Osteoblast (primary cell): ENCODE results near the gene PITRM1. TPM values are rescaled to one million over a fixed set of nuclear protein-coding genes. Genes with fewer than 3 reads are reported as not detected.
A peak's percentile ranks its signal among the peaks of the same experiment; 100 is the strongest.
"Not testable (repeated sequence)": the region's sequence is repeated elsewhere in the genome, so short reads cannot be mapped to it uniquely, and the experiment has no call there.

Source experiments
- DNase-seq: peaks from one replicate; pipeline ENCODE4 v3.0.0; 2011; ENCODE audit warnings: low spot score, mixed read lengths; ENCODE audit not compliant: insufficient read length; ENCODE audit errors: missing footprints
- H2AFZ ChIP-seq: 2 replicates; pipeline ENCODE4 v1.6.0; 2011; ENCODE audit warnings: mild to moderate bottlenecking, low read length
- H3K27ac ChIP-seq: 2 replicates; pipeline ENCODE4 v1.5.1; 2011; ENCODE audit warnings: mild to moderate bottlenecking, low read depth, low read length, moderate library complexity
- H3K27me3 ChIP-seq: 2 replicates; pipeline ENCODE4 v1.6.0; 2012; ENCODE audit warnings: mild to moderate bottlenecking, control low read depth, inconsistent platforms, low read length, moderate library complexity; ENCODE audit not compliant: insufficient read depth
- H3K36me3 ChIP-seq: 2 replicates; pipeline ENCODE4 v1.5.1; 2011; ENCODE audit warnings: mild to moderate bottlenecking, low read length, control low read depth, moderate library complexity; ENCODE audit not compliant: insufficient read depth
- H3K4me1 ChIP-seq: 2 replicates; pipeline ENCODE4 v1.5.1; 2011; ENCODE audit warnings: mild to moderate bottlenecking, low read length, control low read depth, moderate library complexity; ENCODE audit not compliant: insufficient read depth
- H3K4me2 ChIP-seq: 2 replicates; pipeline ENCODE4 v1.6.0; 2011; ENCODE audit warnings: mild to moderate bottlenecking, low read length; ENCODE audit not compliant: insufficient read depth
- H3K4me3 ChIP-seq: fragments of 200-600 bp; sonication (generic); 3 replicates; pipeline ENCODE4 v1.5.1; 2012; ENCODE audit warnings: mild to moderate bottlenecking, low read length, inconsistent platforms; ENCODE audit not compliant: insufficient read depth
- H3K79me2 ChIP-seq: 2 replicates; pipeline ENCODE4 v1.6.0; 2012; ENCODE audit warnings: mild to moderate bottlenecking, low read length, control low read depth, inconsistent platforms; ENCODE audit not compliant: insufficient read depth
- H3K9me3 ChIP-seq: 2 replicates; pipeline ENCODE4 v1.5.1; 2011; ENCODE audit warnings: low read depth, low read length, control low read depth
- H4K20me1 ChIP-seq: 2 replicates; pipeline ENCODE4 v1.6.0; 2012; ENCODE audit warnings: mild to moderate bottlenecking, low read length, control low read depth; ENCODE audit not compliant: insufficient read depth
- CTCF ChIP-seq: IDR thresholded peaks from 2 replicates; pipeline ENCODE4 v1.5.1; 2011; ENCODE audit warnings: mild to moderate bottlenecking, low read depth, low read length, moderate library complexity; ENCODE audit errors: extremely low read depth
- total RNA-seq: library from RNA; depleted of rRNA; stranded (reverse); fragments of >200 nt; gene quantifications from 2 replicates; pipeline ENCODE4 v1.2.3, GENCODE V29; 2012

Gene PITRM1
- total RNA-seq, 1 donor: 89.8 TPM

- no peaks in the 10 kb centered on the region for H3K9me3 ChIP-seq
- H3K27me3 ChIP-seq: no peaks in the 10 kb centered on the region
- peak overlapping the region; percentile 44 for H3K4me3 ChIP-seq
- H3K4me1 ChIP-seq: peaks cover 10% of the 10 kb centered on the region
- no peaks in the 10 kb centered on the region for H4K20me1 ChIP-seq
- H3K4me2 ChIP-seq: peak overlapping the region; percentile 75
- no peak for TF ChIP-seq CTCF
- H3K79me2 ChIP-seq: peaks cover 33% of the 10 kb centered on the region
- H2AFZ ChIP-seq: peak overlapping the region; percentile 21
- peak; percentile 92 for DNase-seq
- peak overlapping the region; percentile 97 for H3K27ac ChIP-seq
- H3K36me3 ChIP-seq: peaks cover 69% of the 10 kb centered on the region
These were observed 65.6 kb downstream of the PITRM1 start for GRCh38 chr10:3106928-3107425.

- H3K36me3 ChIP-seq: peaks cover 69% of the 10 kb centered on the region
These were observed 66.3 kb downstream of the PITRM1 start for GRCh38 chr10:3106328-3106727.

GRCh38 chr10:3105905-3106304 lies 66.7 kb downstream of the PITRM1 start:
- H3K4me3 ChIP-seq: no peak overlapping the region
- H2AFZ ChIP-seq: no peak overlapping the region
- peaks cover 36% of the 10 kb centered on the region for H3K79me2 ChIP-seq
- no peaks in the 10 kb centered on the region for H3K27me3 ChIP-seq
- H3K36me3 ChIP-seq: peaks cover 68% of the 10 kb centered on the region
- peaks cover 10% of the 10 kb centered on the region for H3K4me1 ChIP-seq
- H3K4me2 ChIP-seq: no peak overlapping the region
- TF ChIP-seq CTCF: no peak
- no peaks in the 10 kb centered on the region for H3K9me3 ChIP-seq
- peak overlapping the region; percentile 11 for H3K27ac ChIP-seq
- DNase-seq: no peak
- no peaks in the 10 kb centered on the region for H4K20me1 ChIP-seq

More at GRCh38 chr10:3106328-3106727, 66.3 kb downstream of the PITRM1 start:
- Histone ChIP-seq H3K27ac (peak overlapping the region; percentile 27), H3K79me2 (peaks cover 36% of the 10 kb centered on the region)
- H3K27me3 ChIP-seq, H4K20me1 ChIP-seq, H3K9me3 ChIP-seq, H3K4me1 ChIP-seq, DNase-seq, H2AFZ ChIP-seq, H3K4me3 ChIP-seq, H3K4me2 ChIP-seq: not testable (repeated sequence)

- Histone ChIP-seq H3K36me3 (peaks cover 69% of the 10 kb centered on the region), H3K27me3 (no peaks in the 10 kb centered on the region), H3K79me2 (peaks cover 39% of the 10 kb centered on the region), H2AFZ (no peak overlapping the region), H3K4me1 (peaks cover 10% of the 10 kb centered on the region), H3K9me3 (no peaks in the 10 kb centered on the region), H4K20me1 (no peaks in the 10 kb centered on the region), H3K4me2 (no peak overlapping the region), H3K4me3 (no peak overlapping the region), H3K27ac (peak overlapping the region; percentile 11)
- no peak for DNase-seq
- TF ChIP-seq CTCF: no peak
These were observed 67.4 kb downstream of the PITRM1 start for GRCh38 chr10:3105166-3105565.
